H1 (cell line): ENCODE results near the gene PKIB. TPM values are rescaled to one million over a fixed set of nuclear protein-coding genes. Genes with fewer than 3 reads are reported as not detected.
A peak's percentile ranks its signal among the peaks of the same experiment; 100 is the strongest.

Experiments used
- BCL11A ChIP-seq, 2 experiments: IDR thresholded peaks; one replicate each; pipeline ENCODE4 v1.6.1; 2011; ENCODE audit warnings: low read depth in 2 of 2, low read length in 2 of 2, mild to moderate bottlenecking in 2 of 2
- GTF2F1 ChIP-seq: IDR thresholded peaks from 2 replicates; pipeline ENCODE4 v1.6.1; 2012; ENCODE audit warnings: low read depth, low read length, improper control_type of control experiment, borderline replicate concordance
- HDAC6 ChIP-seq: IDR thresholded peaks from one replicate; pipeline ENCODE4 v1.7.1; 2012; ENCODE audit warnings: low read depth, mild to moderate bottlenecking, inconsistent platforms, low read length, moderate library complexity
- KDM4A ChIP-seq: IDR thresholded peaks from one replicate; pipeline ENCODE4 v1.7.1; 2012; ENCODE audit warnings: low read depth, mild to moderate bottlenecking, moderate library complexity, low read length, inconsistent platforms; ENCODE audit not compliant: severe bottlenecking
- MAFK ChIP-seq: IDR thresholded peaks from 2 replicates; pipeline ENCODE4 v1.6.1; 2012; ENCODE audit warnings: low read depth, mild to moderate bottlenecking, improper control_type of control experiment, low read length
- polyA plus RNA-seq, 7 experiments: library from polyadenylated mRNA; depleted of rRNA in 3 of 7; stranded (reverse) in 5 of 7; unstranded in 2 of 7; fragments of >200 nt in 5 of 7; fragments of 200-250 nt in 2 of 7; gene quantifications; 1 replicate in 5 of 7; 2 replicates in 1 of 7; 4 replicates in 1 of 7; pipeline versions ENCODE4 v1.2.1 to v1.2.3, GENCODE V29; 2011 to 2013; ENCODE audit warnings: missing spikeins in 2 of 7, mixed read lengths in 2 of 7
- total RNA-seq: library from RNA; stranded (reverse); fragmentation: NEBNext Ultra II Directional; extraction: Animal tissue kit (Norgen Biotek cat#: 25700); gene quantifications from 2 replicates; pipeline ENCODE4 v1.2.1, GENCODE V29; 2021
- TF ChIP-seq, protein P1 (sequence below): fragments of 300-600 bp; sonication (generic); IDR thresholded peaks from 2 replicates; pipeline ENCODE4 v1.7.1; 2012; ENCODE audit warnings: low read length, moderate library complexity, mild to moderate bottlenecking, inconsistent platforms; ENCODE audit not compliant: insufficient replicate concordance

Gene PKIB
- total and polyA plus RNA-seq, 2 of the 8 experiments (the other 6 are each of a cell fraction or from before 2014, with no cell fraction given) = 13.5 to 73.3 TPM

- peak; percentile 46; the same call in 1 of the 2 replicates for TF ChIP-seq MAFK
- TF ChIP-seq, protein P1, sequence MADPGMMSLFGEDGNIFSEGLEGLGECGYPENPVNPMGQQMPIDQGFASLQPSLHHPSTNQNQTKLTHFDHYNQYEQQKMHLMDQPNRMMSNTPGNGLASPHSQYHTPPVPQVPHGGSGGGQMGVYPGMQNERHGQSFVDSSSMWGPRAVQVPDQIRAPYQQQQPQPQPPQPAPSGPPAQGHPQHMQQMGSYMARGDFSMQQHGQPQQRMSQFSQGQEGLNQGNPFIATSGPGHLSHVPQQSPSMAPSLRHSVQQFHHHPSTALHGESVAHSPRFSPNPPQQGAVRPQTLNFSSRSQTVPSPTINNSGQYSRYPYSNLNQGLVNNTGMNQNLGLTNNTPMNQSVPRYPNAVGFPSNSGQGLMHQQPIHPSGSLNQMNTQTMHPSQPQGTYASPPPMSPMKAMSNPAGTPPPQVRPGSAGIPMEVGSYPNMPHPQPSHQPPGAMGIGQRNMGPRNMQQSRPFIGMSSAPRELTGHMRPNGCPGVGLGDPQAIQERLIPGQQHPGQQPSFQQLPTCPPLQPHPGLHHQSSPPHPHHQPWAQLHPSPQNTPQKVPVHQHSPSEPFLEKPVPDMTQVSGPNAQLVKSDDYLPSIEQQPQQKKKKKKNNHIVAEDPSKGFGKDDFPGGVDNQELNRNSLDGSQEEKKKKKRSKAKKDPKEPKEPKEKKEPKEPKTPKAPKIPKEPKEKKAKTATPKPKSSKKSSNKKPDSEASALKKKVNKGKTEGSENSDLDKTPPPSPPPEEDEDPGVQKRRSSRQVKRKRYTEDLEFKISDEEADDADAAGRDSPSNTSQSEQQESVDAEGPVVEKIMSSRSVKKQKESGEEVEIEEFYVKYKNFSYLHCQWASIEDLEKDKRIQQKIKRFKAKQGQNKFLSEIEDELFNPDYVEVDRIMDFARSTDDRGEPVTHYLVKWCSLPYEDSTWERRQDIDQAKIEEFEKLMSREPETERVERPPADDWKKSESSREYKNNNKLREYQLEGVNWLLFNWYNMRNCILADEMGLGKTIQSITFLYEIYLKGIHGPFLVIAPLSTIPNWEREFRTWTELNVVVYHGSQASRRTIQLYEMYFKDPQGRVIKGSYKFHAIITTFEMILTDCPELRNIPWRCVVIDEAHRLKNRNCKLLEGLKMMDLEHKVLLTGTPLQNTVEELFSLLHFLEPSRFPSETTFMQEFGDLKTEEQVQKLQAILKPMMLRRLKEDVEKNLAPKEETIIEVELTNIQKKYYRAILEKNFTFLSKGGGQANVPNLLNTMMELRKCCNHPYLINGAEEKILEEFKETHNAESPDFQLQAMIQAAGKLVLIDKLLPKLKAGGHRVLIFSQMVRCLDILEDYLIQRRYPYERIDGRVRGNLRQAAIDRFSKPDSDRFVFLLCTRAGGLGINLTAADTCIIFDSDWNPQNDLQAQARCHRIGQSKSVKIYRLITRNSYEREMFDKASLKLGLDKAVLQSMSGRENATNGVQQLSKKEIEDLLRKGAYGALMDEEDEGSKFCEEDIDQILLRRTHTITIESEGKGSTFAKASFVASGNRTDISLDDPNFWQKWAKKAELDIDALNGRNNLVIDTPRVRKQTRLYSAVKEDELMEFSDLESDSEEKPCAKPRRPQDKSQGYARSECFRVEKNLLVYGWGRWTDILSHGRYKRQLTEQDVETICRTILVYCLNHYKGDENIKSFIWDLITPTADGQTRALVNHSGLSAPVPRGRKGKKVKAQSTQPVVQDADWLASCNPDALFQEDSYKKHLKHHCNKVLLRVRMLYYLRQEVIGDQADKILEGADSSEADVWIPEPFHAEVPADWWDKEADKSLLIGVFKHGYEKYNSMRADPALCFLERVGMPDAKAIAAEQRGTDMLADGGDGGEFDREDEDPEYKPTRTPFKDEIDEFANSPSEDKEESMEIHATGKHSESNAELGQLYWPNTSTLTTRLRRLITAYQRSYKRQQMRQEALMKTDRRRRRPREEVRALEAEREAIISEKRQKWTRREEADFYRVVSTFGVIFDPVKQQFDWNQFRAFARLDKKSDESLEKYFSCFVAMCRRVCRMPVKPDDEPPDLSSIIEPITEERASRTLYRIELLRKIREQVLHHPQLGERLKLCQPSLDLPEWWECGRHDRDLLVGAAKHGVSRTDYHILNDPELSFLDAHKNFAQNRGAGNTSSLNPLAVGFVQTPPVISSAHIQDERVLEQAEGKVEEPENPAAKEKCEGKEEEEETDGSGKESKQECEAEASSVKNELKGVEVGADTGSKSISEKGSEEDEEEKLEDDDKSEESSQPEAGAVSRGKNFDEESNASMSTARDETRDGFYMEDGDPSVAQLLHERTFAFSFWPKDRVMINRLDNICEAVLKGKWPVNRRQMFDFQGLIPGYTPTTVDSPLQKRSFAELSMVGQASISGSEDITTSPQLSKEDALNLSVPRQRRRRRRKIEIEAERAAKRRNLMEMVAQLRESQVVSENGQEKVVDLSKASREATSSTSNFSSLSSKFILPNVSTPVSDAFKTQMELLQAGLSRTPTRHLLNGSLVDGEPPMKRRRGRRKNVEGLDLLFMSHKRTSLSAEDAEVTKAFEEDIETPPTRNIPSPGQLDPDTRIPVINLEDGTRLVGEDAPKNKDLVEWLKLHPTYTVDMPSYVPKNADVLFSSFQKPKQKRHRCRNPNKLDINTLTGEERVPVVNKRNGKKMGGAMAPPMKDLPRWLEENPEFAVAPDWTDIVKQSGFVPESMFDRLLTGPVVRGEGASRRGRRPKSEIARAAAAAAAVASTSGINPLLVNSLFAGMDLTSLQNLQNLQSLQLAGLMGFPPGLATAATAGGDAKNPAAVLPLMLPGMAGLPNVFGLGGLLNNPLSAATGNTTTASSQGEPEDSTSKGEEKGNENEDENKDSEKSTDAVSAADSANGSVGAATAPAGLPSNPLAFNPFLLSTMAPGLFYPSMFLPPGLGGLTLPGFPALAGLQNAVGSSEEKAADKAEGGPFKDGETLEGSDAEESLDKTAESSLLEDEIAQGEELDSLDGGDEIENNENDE = peak; percentile 36
- no peak for TF ChIP-seq GTF2F1
- no peak for TF ChIP-seq HDAC6
- TF ChIP-seq BCL11A (IDR thresholded peaks at IDR 0.05; ENCODE audit: low read depth in 2 of 2, low read length in 2 of 2) = no peak
- TF ChIP-seq KDM4A = no peak
Observed at GRCh38 chr6:122692807-122693580, 82.8 kb downstream of the PKIB start (continued).
